ENCODE results near the gene PTGES2.

GRCh38 chr9:128070874-128071273, 56.7 kb downstream of the PTGES2 start:
- TF ChIP-seq POLR2A (IDR thresholded peaks at IDR 0.05) (no peak), POLR2AphosphoS5 (IDR thresholded peaks at IDR 0.05; ENCODE audit: insufficient read depth in 1 of 2, low read depth in 1 of 2) (no peak)
- TF ChIP-seq, protein P1, sequence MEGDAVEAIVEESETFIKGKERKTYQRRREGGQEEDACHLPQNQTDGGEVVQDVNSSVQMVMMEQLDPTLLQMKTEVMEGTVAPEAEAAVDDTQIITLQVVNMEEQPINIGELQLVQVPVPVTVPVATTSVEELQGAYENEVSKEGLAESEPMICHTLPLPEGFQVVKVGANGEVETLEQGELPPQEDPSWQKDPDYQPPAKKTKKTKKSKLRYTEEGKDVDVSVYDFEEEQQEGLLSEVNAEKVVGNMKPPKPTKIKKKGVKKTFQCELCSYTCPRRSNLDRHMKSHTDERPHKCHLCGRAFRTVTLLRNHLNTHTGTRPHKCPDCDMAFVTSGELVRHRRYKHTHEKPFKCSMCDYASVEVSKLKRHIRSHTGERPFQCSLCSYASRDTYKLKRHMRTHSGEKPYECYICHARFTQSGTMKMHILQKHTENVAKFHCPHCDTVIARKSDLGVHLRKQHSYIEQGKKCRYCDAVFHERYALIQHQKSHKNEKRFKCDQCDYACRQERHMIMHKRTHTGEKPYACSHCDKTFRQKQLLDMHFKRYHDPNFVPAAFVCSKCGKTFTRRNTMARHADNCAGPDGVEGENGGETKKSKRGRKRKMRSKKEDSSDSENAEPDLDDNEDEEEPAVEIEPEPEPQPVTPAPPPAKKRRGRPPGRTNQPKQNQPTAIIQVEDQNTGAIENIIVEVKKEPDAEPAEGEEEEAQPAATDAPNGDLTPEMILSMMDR (IDR thresholded peaks at IDR 0.05) = no peak

Data from vagina (tissue), 2 donors.